DOHH2 (cell line): ENCODE data around the gene P2RX6.

Experiments used
- H3F3A ChIP-seq: fragments of 200-600 bp; sonication (generic), shearing (Covaris generic); 2 replicates; pipeline ENCODE4 v1.6.0; 2016; ENCODE audit warnings: antibody characterized with exemption, mild to moderate bottlenecking; ENCODE audit not compliant: control insufficient read depth, insufficient read depth
- H3K27ac ChIP-seq: fragments of 200-600 bp; sonication (generic); 2 replicates; pipeline ENCODE4 v1.5.1; 2014; ENCODE audit warnings: low read depth, mild to moderate bottlenecking, low read length, moderate library complexity
- H3K27me3 ChIP-seq: fragments of 200-600 bp; sonication (generic); 2 replicates; pipeline ENCODE4 v1.6.1; 2014; ENCODE audit warnings: mild to moderate bottlenecking, low read length, mixed read lengths; ENCODE audit not compliant: control insufficient read depth
- H3K36me3 ChIP-seq: fragments of 200-600 bp; sonication (generic); 2 replicates; pipeline ENCODE4 v1.6.1; 2014; ENCODE audit warnings: mild to moderate bottlenecking, low read length, moderate library complexity, mixed read lengths; ENCODE audit not compliant: control insufficient read depth
- H3K4me1 ChIP-seq: fragments of 200-600 bp; sonication (generic); 2 replicates; pipeline ENCODE4 v1.6.1; 2014; ENCODE audit warnings: mild to moderate bottlenecking, low read length, mixed read lengths; ENCODE audit not compliant: control insufficient read depth
- H3K4me2 ChIP-seq: fragments of 200-600 bp; sonication (generic); 2 replicates; pipeline ENCODE4 v1.6.0; 2014; ENCODE audit warnings: mild to moderate bottlenecking, low read length, moderate library complexity
- H3K4me3 ChIP-seq: fragments of 200-600 bp; sonication (generic); 2 replicates; pipeline ENCODE4 v1.5.1; 2014; ENCODE audit warnings: mild to moderate bottlenecking, low read length, mixed read lengths
- H3K79me2 ChIP-seq: fragments of 200-600 bp; sonication (generic); 2 replicates; pipeline ENCODE4 v1.6.1; 2014; ENCODE audit warnings: mild to moderate bottlenecking, low read length, mixed read lengths; ENCODE audit not compliant: control insufficient read depth
- H3K9me2 ChIP-seq: fragments of 200-600 bp; sonication (generic); replicated peaks from 2 replicates; pipeline ENCODE4 v1.6.1; 2014; ENCODE audit warnings: mild to moderate bottlenecking, low read length, mixed read lengths; ENCODE audit not compliant: control insufficient read depth
- H3K9me3 ChIP-seq: fragments of 200-600 bp; sonication (generic); 2 replicates; pipeline ENCODE4 v1.6.1; 2014; ENCODE audit warnings: antibody characterized with exemption, low read length, mixed read lengths; ENCODE audit not compliant: control insufficient read depth, insufficient read depth
- H4K20me1 ChIP-seq: fragments of 200-600 bp; sonication (generic); 2 replicates; pipeline ENCODE4 v1.6.0; 2014; ENCODE audit warnings: low read depth, mild to moderate bottlenecking, antibody characterized with exemption, low read length, moderate library complexity; ENCODE audit not compliant: control insufficient read depth, insufficient read depth
- CTCF ChIP-seq: fragments of 200-600 bp; sonication (generic); IDR thresholded peaks from one replicate; pipeline ENCODE4 v1.5.1; 2014; ENCODE audit warnings: antibody characterized with exemption, mild to moderate bottlenecking, low read depth, low read length; ENCODE audit not compliant: poor library complexity, severe bottlenecking
- EZH2phosphoT487 ChIP-seq: fragments of 200-600 bp; sonication (generic); IDR thresholded peaks from 2 replicates; pipeline ENCODE4 v1.6.1; 2017; ENCODE audit warnings: borderline replicate concordance, mild to moderate bottlenecking, antibody characterized with exemption, low read length, moderate library complexity, mixed read lengths

Gene P2RX6

GRCh38 chr22:21064917-21065864, 50.2 kb downstream of the P2RX6 start:
- Histone ChIP-seq H4K20me1 (no peaks in the 10 kb centered on the region), H3K4me3 (no peak overlapping the region), H3K79me2 (no peaks in the 10 kb centered on the region), H3K4me1 (peaks cover 3% of the 10 kb centered on the region; the same call in 1 of the 2 replicates), H3K9me2 (no peaks in the 10 kb centered on the region), H3F3A (no peaks in the 10 kb centered on the region), H3K27ac (no peak overlapping the region), H3K9me3 (no peaks in the 10 kb centered on the region), H3K4me2 (no peak overlapping the region), H3K36me3 (no peaks in the 10 kb centered on the region), H3K27me3 (peaks cover 8% of the 10 kb centered on the region)
- TF ChIP-seq EZH2phosphoT487 (no peak), CTCF (no peak)

GRCh38 chr22:21067075-21067900, 52.3 kb downstream of the P2RX6 start:
- no peaks in the 10 kb centered on the region for H3K36me3 ChIP-seq
- no peaks in the 10 kb centered on the region for H3K4me1 ChIP-seq
- TF ChIP-seq CTCF (no peak), EZH2phosphoT487 (no peak)
- no peak overlapping the region for H3K4me3 ChIP-seq
- H3K9me2 ChIP-seq, result no peaks in the 10 kb centered on the region
- H3K4me2 ChIP-seq, result no peak overlapping the region
- no peaks in the 10 kb centered on the region for H3K9me3 ChIP-seq
- H4K20me1 ChIP-seq, result no peaks in the 10 kb centered on the region
- H3K27ac ChIP-seq, result no peak overlapping the region
- H3F3A ChIP-seq, result no peaks in the 10 kb centered on the region
- peaks cover 8% of the 10 kb centered on the region for H3K27me3 ChIP-seq
- H3K79me2 ChIP-seq, result no peaks in the 10 kb centered on the region

- no peak overlapping the region for H3K4me2 ChIP-seq
- peaks cover 8% of the 10 kb centered on the region for H3K27me3 ChIP-seq
- H3F3A ChIP-seq, result no peaks in the 10 kb centered on the region
- H4K20me1 ChIP-seq, result no peaks in the 10 kb centered on the region
- H3K4me3 ChIP-seq, result no peak overlapping the region
- no peaks in the 10 kb centered on the region for H3K79me2 ChIP-seq
- H3K4me1 ChIP-seq, result no peaks in the 10 kb centered on the region
- TF ChIP-seq CTCF (no peak), EZH2phosphoT487 (no peak)
- no peak overlapping the region for H3K27ac ChIP-seq
- H3K9me2 ChIP-seq, result no peaks in the 10 kb centered on the region
- no peaks in the 10 kb centered on the region for H3K9me3 ChIP-seq
- no peaks in the 10 kb centered on the region for H3K36me3 ChIP-seq
Observed at GRCh38 chr22:21067901-21068680, 53.1 kb downstream of the P2RX6 start.
